T-helper 2 cell treated with Interferon-gamma antibody and Interleukin-4, amounts not matched to agents 100 ng/mL and 5 ng/mL, for 36 hours (primary cell): ENCODE measurements around the gene RASGEF1B. TPM values are rescaled to one million over a fixed set of nuclear protein-coding genes. Genes with fewer than 3 reads are reported as not detected.

ENCODE experiments used
- intact Hi-C: fragments of 100-400 bp; cut with micrococcal nuclease; formaldehyde crosslinking; loops from one replicate; pipeline ENCODE4 v1.15.1; 2023
- total RNA-seq: library from RNA; stranded (reverse); gene quantifications from 2 replicates; pipeline ENCODE4 v1.2.3, GENCODE V29; 2022

The RASGEF1B gene
- total RNA-seq, 1 donor from 2014 or later = 0.57 TPM

DNA sequence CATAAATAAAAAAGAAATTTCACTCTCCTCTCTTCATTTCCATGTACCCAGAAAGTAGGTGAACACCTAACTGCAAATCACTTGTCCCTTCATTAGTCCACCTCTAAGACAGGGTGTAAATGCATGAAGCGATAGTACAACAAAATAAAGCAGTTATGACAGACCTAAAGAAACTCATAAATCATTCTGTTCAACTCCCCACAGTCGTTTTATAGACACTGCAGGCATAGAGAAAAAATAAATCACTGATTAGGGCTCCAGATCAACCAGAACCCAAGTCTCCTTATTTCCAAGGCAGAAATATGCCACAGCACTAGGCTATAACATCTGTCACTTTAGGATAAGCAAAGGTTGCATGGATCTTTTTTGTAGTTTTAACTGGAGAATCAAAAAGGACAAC, 3.0 kb downstream of the RASGEF1B start:
- intact Hi-C loops = loop anchor here (10.0 kb wide), 1 partner anchor 166 kb away; no protein-coding TSS in a partner anchor

DNA sequence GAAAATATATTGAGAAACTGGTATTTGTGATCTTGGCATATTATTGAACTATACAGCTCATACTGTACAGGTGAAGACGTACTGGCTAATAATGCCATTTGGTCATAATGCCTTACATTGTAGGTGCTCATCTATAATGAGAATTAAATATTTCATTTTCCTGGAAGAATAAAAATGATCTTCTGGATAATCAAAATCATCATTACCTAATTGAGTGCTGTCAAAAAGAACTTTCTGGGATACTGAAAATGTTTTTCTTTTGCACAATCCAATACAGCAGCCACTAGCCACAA, 4.1 kb downstream of the RASGEF1B start:
- intact Hi-C loops = loop anchor here (1.0 to 10.0 kb wide), 5 partner anchors 61 to 801 kb away; no protein-coding TSS in a partner anchor

GRCh38 chr4:81466841-81467671, 4.7 kb downstream of the RASGEF1B start:
- intact Hi-C loops = loop anchor here (1.0 to 10.0 kb wide), 5 partner anchors 60 to 801 kb away; no protein-coding TSS in a partner anchor

DNA sequence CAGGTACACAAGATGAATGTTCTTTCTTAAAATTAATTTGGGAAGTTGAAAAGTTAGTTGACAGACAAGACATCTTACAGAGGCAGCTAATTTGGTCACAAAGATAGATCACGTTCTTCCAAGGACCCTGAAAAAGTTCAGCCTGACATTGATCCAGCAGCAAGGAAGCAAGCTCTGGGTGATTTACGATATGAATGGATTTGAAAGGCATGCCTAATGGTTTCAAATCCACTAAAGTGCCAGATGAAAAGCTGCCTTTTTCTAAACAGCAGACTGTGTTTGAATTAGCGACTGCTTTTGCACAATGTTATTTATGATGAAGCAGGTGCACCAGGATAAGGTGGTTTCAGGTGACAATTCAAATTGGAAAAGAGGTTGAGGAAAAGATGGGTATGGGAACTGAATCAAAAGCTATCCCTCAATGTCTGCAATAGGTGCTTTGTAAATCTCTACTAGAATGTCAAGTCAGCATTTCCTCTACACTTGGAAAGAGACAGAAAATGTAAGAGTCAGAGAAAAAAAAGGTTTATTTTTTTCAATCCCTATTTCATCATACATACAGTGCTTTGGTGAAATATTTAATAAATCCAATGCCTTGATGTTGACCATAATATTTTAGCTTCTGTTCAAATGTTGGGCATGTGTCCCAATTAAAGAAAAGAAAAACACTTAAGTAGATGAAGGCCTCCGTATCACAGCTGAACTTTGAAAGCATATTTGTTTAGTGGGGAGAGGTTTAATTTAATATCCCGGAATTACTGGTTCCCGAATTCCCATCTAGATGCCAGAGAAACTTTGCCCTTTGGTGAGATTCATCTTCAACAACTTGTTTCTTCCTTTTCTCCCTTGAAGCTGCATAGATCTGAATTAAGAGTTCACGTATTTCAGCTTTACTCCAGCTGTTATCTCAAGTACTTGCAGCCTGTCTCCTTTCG, 6.0 kb downstream of the RASGEF1B start:
- intact Hi-C loops = loop anchor here (2.0 to 10.0 kb wide), 2 partner anchors 59 to 169 kb away; no protein-coding TSS in a partner anchor

DNA sequence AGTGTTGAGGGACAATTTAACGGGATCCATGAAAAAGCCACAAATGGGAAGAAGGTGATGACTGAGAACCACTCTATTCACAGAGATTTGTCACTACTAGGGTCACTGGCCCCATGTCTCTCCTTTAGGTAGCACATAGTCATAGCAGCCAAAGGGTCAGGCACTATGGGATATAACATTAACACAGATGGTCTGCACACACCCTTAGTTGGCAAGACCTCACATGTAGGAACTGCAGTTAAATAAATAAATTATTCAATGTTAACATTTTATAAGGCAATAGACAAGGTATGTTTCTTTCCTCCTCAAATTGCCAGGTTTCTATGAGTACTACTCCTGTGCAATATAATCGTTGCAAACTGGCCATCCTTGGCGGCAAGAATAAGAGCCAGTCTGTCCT, 10.9 kb downstream of the RASGEF1B start:
- intact Hi-C loops = loop anchor here (10.0 kb wide), 1 partner anchor 174 kb away; no protein-coding TSS in a partner anchor

DNA sequence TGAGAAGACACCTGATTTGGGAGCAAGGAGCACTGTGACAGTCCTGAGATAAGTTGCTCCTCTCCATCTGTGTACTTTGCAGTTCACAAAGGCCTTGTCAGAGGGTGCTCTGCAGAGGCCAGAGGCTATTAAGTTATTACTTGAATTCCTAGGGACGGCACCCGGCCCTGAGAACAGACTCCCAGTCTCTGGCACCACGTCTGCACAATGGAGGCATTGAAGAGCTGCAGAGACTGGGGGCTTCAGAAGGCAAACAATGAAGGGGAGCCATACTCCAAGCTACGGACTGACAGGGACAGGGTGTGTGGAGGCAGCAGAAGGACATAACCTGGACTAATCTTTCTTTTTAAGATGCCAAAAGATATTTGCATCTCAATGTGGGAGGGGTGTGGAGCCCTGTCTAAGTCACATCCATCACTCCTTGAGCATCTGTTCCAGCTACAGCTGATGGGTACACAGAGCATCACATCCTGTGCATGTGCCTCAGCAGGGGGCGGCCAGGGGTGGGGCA, 11.5 kb downstream of the RASGEF1B start:
- intact Hi-C loops = loop anchor here (10.0 kb wide), 1 partner anchor 175 kb away; no protein-coding TSS in a partner anchor

DNA sequence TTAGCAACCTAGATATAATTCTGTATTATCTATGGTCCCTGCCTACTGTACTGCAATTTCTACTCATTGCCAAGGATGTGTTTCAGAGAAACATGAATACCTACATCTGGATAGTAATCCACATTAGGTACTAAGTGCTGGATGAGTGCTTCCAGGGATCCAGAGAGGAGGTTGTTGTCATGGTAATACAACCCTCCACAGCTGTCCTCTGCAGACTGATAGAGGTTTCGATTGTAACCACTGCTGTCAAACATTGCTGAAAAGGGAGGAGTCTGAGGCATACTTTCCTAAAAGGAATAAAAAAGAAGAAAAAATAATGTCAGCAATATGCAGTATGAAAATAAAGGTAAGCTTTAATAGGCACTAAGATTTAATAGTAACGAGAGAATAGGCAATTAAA, 12.5 kb downstream of the RASGEF1B start:
- intact Hi-C loops = no loop called here

GRCh38 chr4:81457921-81458520, 13.7 kb downstream of the RASGEF1B start:
- intact Hi-C loops = no loop called here

- intact Hi-C loops = no loop called here
These were observed 14.4 kb downstream of the RASGEF1B start for GRCh38 chr4:81457345-81457744.

GRCh38 chr4:81455897-81456296, 15.8 kb downstream of the RASGEF1B start:
- intact Hi-C loops = no loop called here

DNA sequence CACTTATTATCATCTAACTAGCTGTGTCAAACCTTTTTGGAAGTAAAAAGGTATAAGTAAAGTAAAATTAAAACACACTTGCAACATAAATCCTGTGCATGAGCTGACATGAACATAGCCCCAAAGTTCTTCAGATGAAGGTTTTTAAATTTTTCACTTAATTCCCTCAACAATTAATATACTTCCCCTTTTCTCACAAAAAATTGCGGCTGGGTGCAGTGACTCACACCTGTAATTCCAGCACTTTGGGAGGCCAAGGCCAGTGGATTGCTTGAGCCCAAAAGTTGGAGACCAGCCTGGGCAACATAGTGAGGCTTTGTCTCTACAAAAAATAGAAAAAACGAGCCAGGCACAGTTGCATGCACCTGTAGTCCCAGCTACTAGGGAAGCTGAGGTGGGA, 16.8 kb downstream of the RASGEF1B start:
- intact Hi-C loops = no loop called here

GRCh38 chr4:81454499-81454898, 17.2 kb downstream of the RASGEF1B start:
- intact Hi-C loops = no loop called here

DNA sequence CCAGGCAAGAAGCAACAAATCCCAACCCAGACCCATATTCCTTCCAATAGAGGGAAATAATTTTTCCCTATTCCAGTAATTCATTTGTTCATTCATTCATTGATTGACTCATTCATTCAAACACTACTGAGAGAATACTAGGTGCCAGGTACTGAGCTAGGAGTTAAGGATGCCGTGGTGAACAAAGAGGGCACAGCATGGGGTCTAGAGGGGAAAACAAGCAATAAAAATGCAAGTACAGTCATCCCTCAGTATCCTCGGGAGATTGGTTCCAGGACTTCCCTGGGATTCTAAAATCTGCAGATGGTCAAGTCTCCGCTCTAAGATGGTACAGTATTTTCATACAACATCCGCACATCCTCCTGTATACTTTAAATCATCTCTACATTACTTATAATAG, 18.7 kb downstream of the RASGEF1B start:
- intact Hi-C loops = no loop called here

- intact Hi-C loops = no loop called here
These were observed 19.2 kb downstream of the RASGEF1B start for GRCh38 chr4:81452452-81453006.

- intact Hi-C loops = no loop called here
These were observed 22.7 kb downstream of the RASGEF1B start for GRCh38 chr4:81449015-81449414.

DNA sequence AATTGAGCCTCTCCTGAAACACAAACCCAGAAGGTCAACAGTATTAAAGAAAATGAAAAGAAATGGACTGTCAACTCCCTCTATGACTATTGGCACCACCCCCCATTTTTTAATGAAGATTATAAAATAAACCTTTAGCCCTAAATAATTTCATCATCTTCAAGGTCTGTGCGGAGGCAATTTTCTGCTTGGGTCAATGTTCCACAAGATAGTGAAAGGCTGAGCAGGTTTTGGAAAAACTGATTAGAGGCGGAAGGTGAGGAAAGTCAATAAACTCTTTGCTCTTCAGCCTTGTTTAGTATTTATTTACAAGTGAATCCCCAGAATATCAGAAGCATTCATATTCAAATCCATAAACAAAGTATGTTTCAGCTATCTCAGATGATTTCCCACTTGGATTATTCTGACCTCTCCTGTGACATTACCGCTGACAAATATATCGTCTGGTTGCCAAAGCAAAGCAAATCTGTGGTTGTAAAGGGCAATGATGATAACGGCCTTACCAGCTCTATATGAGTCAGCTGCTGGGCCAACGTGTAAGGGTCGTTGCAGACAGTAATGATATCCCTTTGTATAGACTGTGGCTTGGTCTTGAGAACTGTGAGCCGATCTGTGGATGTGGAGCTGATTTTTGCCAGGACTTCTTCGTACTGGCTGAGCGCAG, 24.0 kb downstream of the RASGEF1B start:
- intact Hi-C loops = no loop called here

DNA sequence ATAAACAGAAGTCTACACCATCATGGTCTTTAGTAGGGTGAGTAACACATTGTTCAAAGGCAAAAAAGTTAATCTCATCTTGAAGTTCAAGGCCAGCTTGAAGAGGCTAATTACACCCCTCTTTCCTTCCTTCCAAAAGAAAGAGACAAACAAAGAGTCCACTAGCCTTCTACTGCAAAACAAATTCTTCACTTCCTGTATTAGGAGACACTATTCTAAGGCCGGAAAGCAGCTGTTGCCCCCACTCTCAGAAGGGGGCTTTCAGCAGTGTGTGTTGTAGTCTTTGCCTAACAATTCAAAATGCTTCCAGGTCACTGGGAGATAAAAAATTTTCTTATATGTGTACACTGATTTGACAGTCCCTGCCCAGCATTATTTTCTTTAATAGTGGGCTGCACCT, 25.1 kb downstream of the RASGEF1B start:
- intact Hi-C loops = no loop called here

DNA sequence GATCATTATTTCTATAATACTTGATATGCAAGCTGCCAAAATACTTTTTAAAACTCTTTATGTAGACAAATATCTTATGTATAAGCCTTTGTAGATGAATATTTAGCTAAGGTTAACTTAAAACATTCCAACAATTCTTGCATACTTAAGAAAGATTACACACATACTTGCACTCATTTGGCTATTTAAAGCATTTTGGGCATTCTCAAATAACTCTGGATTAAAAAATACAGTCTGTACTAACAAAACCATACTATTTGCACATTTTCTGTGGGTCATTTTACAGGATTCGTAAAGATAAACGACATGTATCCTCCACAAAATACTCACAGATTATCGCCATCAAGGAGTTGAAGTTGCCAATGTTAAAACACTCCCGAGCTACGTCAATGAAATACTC, 26.5 kb downstream of the RASGEF1B start:
- intact Hi-C loops = no loop called here

DNA sequence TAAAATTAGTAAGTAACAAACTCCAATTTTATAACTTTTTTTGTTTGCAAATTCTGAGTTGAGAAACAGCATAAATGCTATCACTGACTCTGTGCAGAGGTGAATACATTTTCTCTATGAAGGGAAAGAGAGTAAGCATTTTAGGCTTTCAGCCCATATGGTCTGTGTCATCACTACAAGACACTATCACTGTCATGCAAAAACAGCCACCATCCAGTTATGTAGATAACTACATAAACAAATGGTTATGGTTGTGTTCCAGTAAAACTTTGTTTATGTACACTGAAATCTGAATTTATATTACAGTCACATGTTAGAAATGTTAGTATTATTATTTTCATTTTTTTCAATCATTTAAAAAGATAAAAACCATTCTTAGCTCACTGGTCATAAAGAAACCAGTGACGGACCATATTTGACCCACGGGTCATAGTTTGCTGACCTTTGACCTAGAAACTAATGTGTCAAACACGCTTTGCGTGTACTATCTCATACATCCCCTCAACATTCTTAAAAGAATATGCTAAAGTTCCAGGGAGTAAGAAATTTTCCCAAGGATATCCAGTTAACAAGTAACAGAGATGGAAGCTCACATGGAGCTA, 29.1 kb downstream of the RASGEF1B start:
- intact Hi-C loops = no loop called here

DNA sequence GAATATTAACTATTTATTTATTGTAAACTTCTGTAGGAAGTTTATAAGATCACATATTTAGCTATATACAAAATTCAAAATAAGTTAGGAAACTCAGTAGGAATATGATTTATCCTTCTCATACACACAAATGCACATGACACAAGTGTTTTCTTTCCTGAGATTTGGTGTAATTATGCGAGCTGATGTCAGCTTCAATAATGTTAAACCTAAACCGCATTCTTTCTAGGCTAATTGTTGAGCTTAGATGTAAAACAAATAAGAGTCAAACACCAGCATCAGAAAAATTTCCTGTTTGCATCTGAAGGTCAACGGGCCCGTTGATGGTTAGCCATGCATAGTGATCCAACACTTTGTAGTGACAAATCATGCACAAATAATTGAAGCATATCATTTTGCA, 30.8 kb downstream of the RASGEF1B start:
- intact Hi-C loops = no loop called here
